HepG2 (cell line): ENCODE results near the gene CCDC54. TPM values are rescaled to one million over a fixed set of nuclear protein-coding genes. Genes with fewer than 3 reads are reported as not detected.

Source experiments
- ATAC-seq: fragments of 200-7000 bp; cut with Tn5 transposase; 3 replicates; pipeline ENCODE4 v1.9.1; 2020; ENCODE audit warnings: mild to moderate bottlenecking, moderate library complexity
- Bru-seq: library from RNA; stranded (reverse); fragments of 400-500 nt; gene quantifications from one replicate; lab custom pipeline; 2021; lab: Mats Ljungman, UMichigan
- BruChase-seq, 2 experiments: library from RNA; stranded (reverse); fragments of 400-500 nt; gene quantifications; one replicate each; lab custom pipeline; 2021; lab: Mats Ljungman, UMichigan
- BruUV-seq: library from RNA; stranded (reverse); fragments of 400-500 nt; replicated peaks from 2 replicates; lab custom pipeline; 2021; lab: Mats Ljungman, UMichigan
- CTCF ChIA-PET: fragments of 300-600 bp; formaldehyde crosslinking; extraction: SDS; loops from one replicate; lab custom pipeline; 2021; ENCODE audit warnings: low total read pairs, inconsistent platforms, low intra/inter-chr PET ratio; lab: Yijun Ruan, JAX
- POLR2A ChIA-PET: fragments of 350-600 bp; sonication (Branson Sonifier 250); formaldehyde crosslinking; loops from one replicate; lab custom pipeline; 2020; ENCODE audit warnings: antibody characterized with exemption, inconsistent platforms; lab: Yijun Ruan, JAX
- DNase-seq: peaks from one replicate; pipeline ENCODE4 v3.0.0-alpha.2; 2015; ENCODE audit warnings: low spot score
- FAIRE-seq: peaks from 3 replicates; lab custom pipeline; 2011; peaks lifted over from hg19 to GRCh38; lab: Jason Lieb, UNC
- H2AFZ ChIP-seq: one replicate; pipeline ENCODE4 v1.6.1; 2011; ENCODE audit warnings: low read length, inconsistent platforms
- H3K27ac ChIP-seq: fragments of 300-600 bp; 3 replicates; pipeline ENCODE4 v1.8.0; 2011; ENCODE audit warnings: mixed run types, mild to moderate bottlenecking, mixed read lengths, low read length, inconsistent platforms; ENCODE audit not compliant: insufficient read depth; ENCODE audit errors: extremely low read length
- H3K27me3 ChIP-seq, 2 experiments: fragments of 200-600 bp in 1 of 2; 2 replicates in 1 of 2; 3 replicates in 1 of 2; pipeline versions ENCODE4 v1.6.0 to v1.8.0; 2011; ENCODE audit warnings: low read length in 2 of 2, mild to moderate bottlenecking in 2 of 2, moderate library complexity in 2 of 2, inconsistent platforms in 1 of 2; ENCODE audit not compliant: insufficient read depth in 2 of 2, control insufficient read depth in 1 of 2
- H3K36me3 ChIP-seq, 2 experiments: fragments of 200-600 bp in 1 of 2; replicated peaks in 1 of 2; 2 replicates in 1 of 2; 3 replicates in 1 of 2; pipeline versions ENCODE4 v1.5.1 to v1.8.0; 2011; ENCODE audit warnings: low read length in 2 of 2, inconsistent platforms in 1 of 2; ENCODE audit not compliant: insufficient read depth in 2 of 2, control insufficient read depth in 1 of 2
- H3K4me1 ChIP-seq: 2 replicates; pipeline ENCODE4 v1.5.1; 2012; ENCODE audit warnings: low read length, inconsistent platforms; ENCODE audit not compliant: insufficient read depth
- H3K4me2 ChIP-seq: 2 replicates; pipeline ENCODE4 v1.6.0; 2011; ENCODE audit warnings: low read depth, low read length, inconsistent platforms
- H3K4me3 ChIP-seq, 3 experiments: fragments of 200-600 bp in 1 of 3; sonication (generic), shearing (Covaris generic) in 1 of 3; replicated peaks in 1 of 3; 2 replicates each; pipeline ENCODE4 v1.5.1; 2011 to 2016; ENCODE audit warnings: low read length in 3 of 3, inconsistent platforms in 2 of 3, low read depth in 2 of 3, mild to moderate bottlenecking in 2 of 3, control low read depth in 1 of 3, mixed read lengths in 1 of 3; ENCODE audit not compliant: insufficient read depth in 1 of 3
- H3K79me2 ChIP-seq: one replicate; pipeline ENCODE4 v1.6.1; 2011; ENCODE audit warnings: low read length, inconsistent platforms; ENCODE audit not compliant: insufficient read depth
- H3K9ac ChIP-seq: 2 replicates; pipeline ENCODE4 v1.6.0; 2011; ENCODE audit warnings: mild to moderate bottlenecking, low read depth, low read length, inconsistent platforms; ENCODE audit not compliant: insufficient read depth
- H3K9me3 ChIP-seq: 2 replicates; pipeline ENCODE4 v1.5.1; 2012; ENCODE audit warnings: mild to moderate bottlenecking, low read length
- H4K20me1 ChIP-seq: 2 replicates; pipeline ENCODE4 v1.6.0; 2011; ENCODE audit warnings: inconsistent platforms, mild to moderate bottlenecking, low read length, moderate library complexity; ENCODE audit not compliant: insufficient read depth
- CBX1 ChIP-seq: IDR thresholded peaks from one replicate; pipeline ENCODE4 v1.6.1; 2016; ENCODE audit warnings: antibody characterized with exemption, low read depth
- FOSL2 ChIP-seq: sonication (generic); formaldehyde crosslinking; IDR thresholded peaks from 2 replicates; pipeline ENCODE4 v1.4.0; 2020; ENCODE audit warnings: missing genetic modification reagents
- MAF1 ChIP-seq: sonication (generic); formaldehyde crosslinking; IDR thresholded peaks from 2 replicates; pipeline ENCODE4 v1.5.0; 2020; ENCODE audit warnings: missing genetic modification reagents, borderline replicate concordance
- NR3C1 ChIP-seq: sonication (generic); formaldehyde crosslinking; IDR thresholded peaks from 2 replicates; pipeline ENCODE4 v1.4.0; 2020; ENCODE audit warnings: missing genetic modification reagents
- RAD21 ChIP-seq: fragments of 450-650 bp; formaldehyde crosslinking; IDR thresholded peaks from 2 replicates; pipeline ENCODE4 v1.5.0; 2020; ENCODE audit warnings: mild to moderate bottlenecking
- RFX3 ChIP-seq: IDR thresholded peaks from 2 replicates; pipeline ENCODE4 v1.6.1; 2016; ENCODE audit warnings: missing biosample characterization, missing genetic modification reagents
- ZNF138 ChIP-seq: sonication (generic); formaldehyde crosslinking; IDR thresholded peaks from 2 replicates; pipeline ENCODE4 v1.5.0; 2020; ENCODE audit warnings: mild to moderate bottlenecking, low read depth, missing genetic modification reagents
- ZNF780A ChIP-seq: sonication (generic); formaldehyde crosslinking; IDR thresholded peaks from 2 replicates; pipeline ENCODE4 v1.8.0; 2022; ENCODE audit warnings: mild to moderate bottlenecking, missing genetic modification reagents, moderate library complexity
- in situ Hi-C: cut with HindIII; loops from 2 replicates; pipeline ENCODE4 v1.10.0; 2017; ENCODE audit warnings: low pct_unique_long_range_greater_than_20kb; ENCODE audit not compliant: extremely low pct_ligation_motif_present
- intact Hi-C: fragments of 100-400 bp; cut with micrococcal nuclease; formaldehyde crosslinking; loops from one replicate; pipeline ENCODE4 v1.10.0; 2022; ENCODE audit not compliant: unreplicated experiment
- long read RNA-seq, 2 experiments: library from RNA in 1 of 2; library from polyadenylated mRNA in 1 of 2; stranded (forward) in 1 of 2; unstranded in 1 of 2; transcript quantifications; one replicate each; pipeline ENCODE4 v2.0.0, GENCODE V29; 2019 to 2022
- polyA minus RNA-seq, 3 experiments: library from RNA; depleted of rRNA, polyadenylated mRNA; stranded (reverse); fragments of >200 nt; gene quantifications; 2 replicates each; pipeline ENCODE4 v1.2.3, GENCODE V29; 2011; ENCODE audit warnings: low replicate concordance in 1 of 3
- polyA plus RNA-seq, 8 experiments: library from polyadenylated mRNA; depleted of rRNA in 3 of 8; stranded (reverse) in 7 of 8; unstranded in 1 of 8; fragments of >200 nt; fragmentation: Illumina TruSeq in 4 of 8; extraction: Trizol in 4 of 8; gene quantifications; 2 replicates each; pipeline versions ENCODE4 v1.2.1 to v1.2.3, GENCODE V29; 2011 to 2016; ENCODE audit warnings: low read depth in 4 of 8, missing spikeins in 1 of 8, mixed read lengths in 1 of 8; ENCODE audit not compliant: insufficient read depth in 1 of 8
- total RNA-seq, 5 experiments: library from RNA; depleted of rRNA; stranded (reverse); fragments of >200 nt; fragmentation: Illumina TruSeq; extraction: Trizol; gene quantifications; 2 replicates each; pipeline ENCODE4 v1.2.3, GENCODE V29; 2016; ENCODE audit warnings: low read depth in 1 of 5
- TF ChIP-seq, protein P1 (sequence below): sonication (generic); formaldehyde crosslinking; IDR thresholded peaks from 2 replicates; pipeline ENCODE4 v1.5.0; 2020; ENCODE audit warnings: missing genetic modification reagents
- TF ChIP-seq, protein P2 (sequence below): sonication (generic); formaldehyde crosslinking; IDR thresholded peaks from 2 replicates; pipeline ENCODE4 v1.5.1; 2020; ENCODE audit warnings: mild to moderate bottlenecking, missing genetic modification reagents
- TF ChIP-seq, protein P3 (sequence below), 2 experiments: fragments of 450-650 bp in 1 of 2; sonication (generic) in 1 of 2; formaldehyde crosslinking; IDR thresholded peaks; 2 replicates each; pipeline versions ENCODE4 v1.5.0 to v1.8.0; 2020 to 2022; ENCODE audit warnings: mild to moderate bottlenecking in 1 of 2, missing genetic modification reagents in 1 of 2
- TF ChIP-seq, protein P4 (sequence below): sonication (generic); formaldehyde crosslinking; conservative IDR thresholded peaks from 2 replicates; pipeline ENCODE4 v1.8.1; 2023; ENCODE audit warnings: missing genetic modification reagents

The CCDC54 gene
- total RNA-seq (2016; rRNA removed; fragmentation: Illumina TruSeq; extraction: Trizol) (not detected in 2 replicates), polyA plus RNA-seq (2011; rRNA removed) (not detected in 2 replicates), polyA minus RNA-seq (2011; rRNA and poly(A)+ RNA removed; ENCODE audit: low replicate concordance) (not detected in 2 replicates), Bru-seq, nascent RNA (not detected), BruChase-seq, experiment 1, labeled RNA remaining after a 6-hour chase (not detected), BruChase-seq, experiment 2, labeled RNA remaining after a 2-hour chase (not detected)
- total RNA-seq (2016; cell fraction: cytosol; rRNA removed; fragmentation: Illumina TruSeq; extraction: Trizol; ENCODE audit: low read depth), result not detected in 2 replicates
- total RNA-seq (2016; cell fraction: insoluble cytoplasmic fraction; rRNA removed; fragmentation: Illumina TruSeq; extraction: Trizol), result not detected in 2 replicates
- total RNA-seq (2016; cell fraction: membrane; rRNA removed; fragmentation: Illumina TruSeq; extraction: Trizol), result not detected in 2 replicates
- not detected in 2 replicates for total RNA-seq (2016; cell fraction: nucleus; rRNA removed; fragmentation: Illumina TruSeq; extraction: Trizol)
- polyA plus RNA-seq (2011; cell fraction: cytosol; rRNA removed), result not detected in 2 replicates
- polyA plus RNA-seq (2011; cell fraction: nucleus; rRNA removed), result not detected in 2 replicates
- polyA plus RNA-seq (2012), result not detected in 2 replicates
- not detected in 2 replicates for polyA plus RNA-seq (2016; cell fraction: cytosol; fragmentation: Illumina TruSeq; extraction: Trizol; ENCODE audit: low read depth)
- polyA plus RNA-seq (2016; cell fraction: insoluble cytoplasmic fraction; fragmentation: Illumina TruSeq; extraction: Trizol; ENCODE audit: low read depth), result not detected in 2 replicates
- polyA plus RNA-seq (2016; cell fraction: membrane; fragmentation: Illumina TruSeq; extraction: Trizol; ENCODE audit: low read depth), result not detected in 2 replicates
- polyA plus RNA-seq (2016; cell fraction: nucleus; fragmentation: Illumina TruSeq; extraction: Trizol; ENCODE audit: insufficient read depth, low read depth), result not detected in 2 replicates
- not detected in 2 replicates for polyA minus RNA-seq (2011; cell fraction: cytosol; rRNA and poly(A)+ RNA removed)
- not detected in 2 replicates for polyA minus RNA-seq (2011; cell fraction: nucleus; rRNA and poly(A)+ RNA removed)
- long read RNA-seq, experiment 1, result 0 reads
- long read RNA-seq, experiment 2, result 0 reads

DNA sequence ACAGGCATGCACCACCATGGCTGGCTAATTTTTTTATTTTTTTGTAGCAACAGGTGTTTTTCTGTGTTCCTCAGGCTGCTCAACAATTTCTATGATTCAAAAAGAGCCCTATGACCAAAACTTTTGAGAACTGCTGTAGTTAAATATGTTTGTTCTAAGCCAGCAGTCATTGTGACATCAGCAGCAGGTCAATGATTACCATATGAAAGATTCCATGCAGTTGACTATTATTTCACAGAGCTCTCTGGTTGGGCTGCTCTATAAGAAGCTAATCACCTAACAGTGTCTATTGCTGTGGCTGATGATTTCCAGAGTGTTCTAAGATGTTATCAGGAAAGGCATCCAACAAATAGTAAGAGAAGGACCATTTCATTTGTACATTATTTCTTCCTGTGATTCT, at the start of gene CCDC54:
TSS of gene CCDC54 (plus strand) at position 289 of the 400 bp plus-strand sequence. CDS start 149 bp downstream, outside the sequence.
- CTCF ChIA-PET, result no interaction called here

More for the DNA sequence above, at the start of gene CCDC54:
- Histone ChIP-seq H2AFZ (no peak within 1 kb of the TSS), H3K79me2 (no peaks in the 10 kb centered on the region), H3K9me3 (no peaks in the 10 kb centered on the region), H3K36me3 (no peaks in the 10 kb centered on the region), H3K27ac (no peak within 1 kb of the TSS), H3K4me2 (no peak within 1 kb of the TSS), H3K9ac (no peak within 1 kb of the TSS), H4K20me1 (no peaks in the 10 kb centered on the region), H3K27me3 (no peaks in the 10 kb centered on the region), H3K4me1 (no peaks in the 10 kb centered on the region), H3K4me3 (no peak within 1 kb of the TSS)
- ATAC-seq (no peak), DNase-seq (no peak), FAIRE-seq (no peak)
- intact Hi-C loops, result loop anchor here (5.0 kb wide), 1 partner anchor 165 kb away; no protein-coding TSS in a partner anchor
- POLR2A ChIA-PET, result no interaction called here
- TF ChIP-seq, protein P1, sequence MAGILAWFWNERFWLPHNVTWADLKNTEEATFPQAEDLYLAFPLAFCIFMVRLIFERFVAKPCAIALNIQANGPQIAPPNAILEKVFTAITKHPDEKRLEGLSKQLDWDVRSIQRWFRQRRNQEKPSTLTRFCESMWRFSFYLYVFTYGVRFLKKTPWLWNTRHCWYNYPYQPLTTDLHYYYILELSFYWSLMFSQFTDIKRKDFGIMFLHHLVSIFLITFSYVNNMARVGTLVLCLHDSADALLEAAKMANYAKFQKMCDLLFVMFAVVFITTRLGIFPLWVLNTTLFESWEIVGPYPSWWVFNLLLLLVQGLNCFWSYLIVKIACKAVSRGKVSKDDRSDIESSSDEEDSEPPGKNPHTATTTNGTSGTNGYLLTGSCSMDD (CRISPR knock-in tag), result no peak
- TF ChIP-seq CBX1, result no peak
- TF ChIP-seq, protein P2, sequence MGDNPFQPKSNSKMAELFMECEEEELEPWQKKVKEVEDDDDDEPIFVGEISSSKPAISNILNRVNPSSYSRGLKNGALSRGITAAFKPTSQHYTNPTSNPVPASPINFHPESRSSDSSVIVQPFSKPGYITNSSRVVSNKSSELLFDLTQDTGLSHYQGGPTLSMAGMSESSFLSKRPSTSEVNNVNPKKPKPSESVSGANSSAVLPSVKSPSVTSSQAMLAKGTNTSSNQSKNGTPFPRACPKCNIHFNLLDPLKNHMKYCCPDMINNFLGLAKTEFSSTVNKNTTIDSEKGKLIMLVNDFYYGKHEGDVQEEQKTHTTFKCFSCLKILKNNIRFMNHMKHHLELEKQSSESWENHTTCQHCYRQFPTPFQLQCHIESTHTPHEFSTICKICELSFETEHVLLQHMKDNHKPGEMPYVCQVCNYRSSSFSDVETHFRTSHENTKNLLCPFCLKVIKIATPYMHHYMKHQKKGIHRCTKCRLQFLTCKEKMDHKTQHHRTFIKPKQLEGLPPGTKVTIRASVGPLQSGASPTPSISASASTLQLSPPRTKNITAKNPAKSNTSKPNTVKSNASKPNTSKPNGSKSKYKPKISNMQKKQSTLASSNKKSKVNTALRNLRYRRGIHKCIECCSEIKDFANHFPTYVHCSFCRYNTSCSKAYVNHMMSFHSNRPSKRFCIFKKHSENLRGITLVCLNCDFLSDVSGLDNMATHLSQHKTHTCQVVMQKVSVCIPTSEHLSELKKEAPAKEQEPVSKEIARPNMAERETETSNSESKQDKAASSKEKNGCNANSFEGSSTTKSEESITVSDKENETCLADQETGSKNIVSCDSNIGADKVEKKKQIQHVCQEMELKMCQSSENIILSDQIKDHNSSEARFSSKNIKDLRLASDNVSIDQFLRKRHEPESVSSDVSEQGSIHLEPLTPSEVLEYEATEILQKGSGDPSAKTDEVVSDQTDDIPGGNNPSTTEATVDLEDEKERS (CRISPR knock-in tag), result no peak
- TF ChIP-seq RAD21, result no peak
- TF ChIP-seq, protein P3, sequence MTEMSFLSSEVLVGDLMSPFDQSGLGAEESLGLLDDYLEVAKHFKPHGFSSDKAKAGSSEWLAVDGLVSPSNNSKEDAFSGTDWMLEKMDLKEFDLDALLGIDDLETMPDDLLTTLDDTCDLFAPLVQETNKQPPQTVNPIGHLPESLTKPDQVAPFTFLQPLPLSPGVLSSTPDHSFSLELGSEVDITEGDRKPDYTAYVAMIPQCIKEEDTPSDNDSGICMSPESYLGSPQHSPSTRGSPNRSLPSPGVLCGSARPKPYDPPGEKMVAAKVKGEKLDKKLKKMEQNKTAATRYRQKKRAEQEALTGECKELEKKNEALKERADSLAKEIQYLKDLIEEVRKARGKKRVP (CRISPR knock-in tag; IDR thresholded peaks at IDR 0.05), result no peak
- TF ChIP-seq RFX3 (CRISPR knock-in tag), result no peak
- no peak for TF ChIP-seq ZNF138 (CRISPR knock-in tag)
- no peak for TF ChIP-seq NR3C1 (CRISPR knock-in tag)
- no peak for TF ChIP-seq FOSL2 (CRISPR knock-in tag)
- no peak for TF ChIP-seq MAF1 (CRISPR knock-in tag)
- TF ChIP-seq, protein P4, sequence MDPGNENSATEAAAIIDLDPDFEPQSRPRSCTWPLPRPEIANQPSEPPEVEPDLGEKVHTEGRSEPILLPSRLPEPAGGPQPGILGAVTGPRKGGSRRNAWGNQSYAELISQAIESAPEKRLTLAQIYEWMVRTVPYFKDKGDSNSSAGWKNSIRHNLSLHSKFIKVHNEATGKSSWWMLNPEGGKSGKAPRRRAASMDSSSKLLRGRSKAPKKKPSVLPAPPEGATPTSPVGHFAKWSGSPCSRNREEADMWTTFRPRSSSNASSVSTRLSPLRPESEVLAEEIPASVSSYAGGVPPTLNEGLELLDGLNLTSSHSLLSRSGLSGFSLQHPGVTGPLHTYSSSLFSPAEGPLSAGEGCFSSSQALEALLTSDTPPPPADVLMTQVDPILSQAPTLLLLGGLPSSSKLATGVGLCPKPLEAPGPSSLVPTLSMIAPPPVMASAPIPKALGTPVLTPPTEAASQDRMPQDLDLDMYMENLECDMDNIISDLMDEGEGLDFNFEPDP (CRISPR knock-in tag), result no peak
- no peak for TF ChIP-seq ZNF780A (CRISPR knock-in tag)
- in situ Hi-C loops, result no loop called here
- no TSS peak for BruUV-seq
